Gastrocnemius medialis (tissue), 4 donors: ENCODE measurements around the gene TES. TPM values are rescaled to one million over a fixed set of nuclear protein-coding genes. Genes with fewer than 3 reads are reported as not detected.

Source experiments
- ATAC-seq, 2 donors: fragments of 150-250 bp; one replicate each; pipeline ENCODE4 v1.9.1; 2016
- DNase-seq, 2 donors: peaks; one replicate each; pipeline ENCODE4 v3.0.0-alpha.2; 2019
- H3K27ac ChIP-seq, 4 donors: fragments of 200-600 bp; sonication (generic); 1 replicate in 1 of 4; 2 replicates in 3 of 4; pipeline ENCODE4 v1.5.1; 2016 to 2018; ENCODE audit warnings: mild to moderate bottlenecking in 2 of 4, moderate library complexity in 1 of 4
- H3K27me3 ChIP-seq, 3 donors: fragments of 200-600 bp; sonication (generic) in 2 of 3; 1 replicate in 1 of 3; 2 replicates in 2 of 3; pipeline versions ENCODE4 v1.5.1 to v1.6.0; 2016 to 2019; ENCODE audit warnings: mild to moderate bottlenecking in 1 of 3, moderate library complexity in 1 of 3
- H3K36me3 ChIP-seq, 2 donors: fragments of 200-600 bp; sonication (generic) in 1 of 2; one replicate each; pipeline ENCODE4 v1.5.1; 2017 to 2018
- H3K4me1 ChIP-seq, 2 donors: fragments of 200-600 bp; sonication (generic) in 1 of 2; one replicate each; pipeline ENCODE4 v1.5.1; 2016 to 2017; ENCODE audit warnings: mild to moderate bottlenecking in 2 of 2
- H3K4me3 ChIP-seq, 4 donors: fragments of 200-600 bp; sonication (generic) in 3 of 4; 1 replicate in 1 of 4; 2 replicates in 3 of 4; pipeline ENCODE4 v1.5.1; 2016 to 2019; ENCODE audit warnings: mild to moderate bottlenecking in 2 of 4
- H3K9me3 ChIP-seq, 3 donors: fragments of 200-600 bp; sonication (generic) in 2 of 3; 1 replicate in 1 of 3; 2 replicates in 2 of 3; pipeline ENCODE4 v1.5.1; 2016 to 2019
- CTCF ChIP-seq, 5 experiments: fragments of 450-650 bp in 3 of 5; fragments of 200-600 bp in 2 of 5; sonication (generic) in 2 of 5; IDR thresholded peaks in 4 of 5; conservative IDR thresholded peaks in 1 of 5; 1 replicate in 4 of 5; 2 replicates in 1 of 5; pipeline ENCODE4 v1.5.1; 2016 to 2019; ENCODE audit warnings: antibody characterized with exemption in 5 of 5, mild to moderate bottlenecking in 3 of 5, moderate library complexity in 3 of 5
- POLR2A ChIP-seq, 2 donors: fragments of 450-650 bp; IDR thresholded peaks; one replicate each; pipeline ENCODE4 v1.6.1; 2017; ENCODE audit warnings: antibody characterized with exemption in 2 of 2, mild to moderate bottlenecking in 2 of 2, moderate library complexity in 2 of 2
- in situ Hi-C, 4 donors: fragments of 200-750 bp; cut with MboI; loops; one replicate each; pipeline versions ENCODE4 v1.15.0 to v1.8.0; 2017; ENCODE audit warnings: low sequenced_read_pairs in 4 of 4
- intact Hi-C: fragments of 100-400 bp; cut with DNase I; formaldehyde crosslinking; loops from one replicate; pipeline ENCODE4 v1.15.1; 2023; ENCODE audit warnings: low total_unique reads
- total RNA-seq, 4 donors: library from RNA; depleted of rRNA; stranded (reverse); fragments of >200 nt; gene quantifications; one replicate each; pipeline versions ENCODE4 v1.1.0 to v1.2.3, GENCODE V29; 2016

Gene TES
- total RNA-seq, 4 donors from 2014 or later, result 4.9 to 8.7 (median 6.2) TPM

- intact Hi-C loops, result no loop called here
- Histone ChIP-seq H3K27me3 (no peaks in the 10 kb centered on the region), H3K4me1 (no peaks in the 10 kb centered on the region), H3K27ac (no peak overlapping the region), H3K4me3 (no peak overlapping the region), H3K9me3 (no peaks in the 10 kb centered on the region), H3K36me3 (no peaks in the 10 kb centered on the region)
- in situ Hi-C loops, result loop anchor here in 3 of 4 donors (25.0 kb wide), 1 partner anchor 648 kb away; no protein-coding TSS in a partner anchor
- no peak for TF ChIP-seq POLR2A (IDR thresholded peaks at IDR 0.05)
- TF ChIP-seq CTCF (IDR thresholded peaks at IDR 0.05 in 4 of 5, conservative IDR thresholded peaks at IDR 0.05 in 1 of 5), result no peak
- DNase-seq (no peak), ATAC-seq (no peak)
Observed at GRCh38 chr7:116164552-116165306, 45.6 kb upstream of the TES start.

- TF ChIP-seq POLR2A (IDR thresholded peaks at IDR 0.05) (no peak), CTCF (IDR thresholded peaks at IDR 0.05 in 4 of 5, conservative IDR thresholded peaks at IDR 0.05 in 1 of 5) (no peak)
- in situ Hi-C loops, result loop anchor here in 3 of 4 donors (25.0 kb wide), 1 partner anchor 647 kb away; no protein-coding TSS in a partner anchor
- no peaks in the 10 kb centered on the region for H3K27me3 ChIP-seq
- no peaks in the 10 kb centered on the region for H3K4me1 ChIP-seq
- no peaks in the 10 kb centered on the region for H3K9me3 ChIP-seq
- H3K4me3 ChIP-seq, result no peak overlapping the region
- no peaks in the 10 kb centered on the region for H3K36me3 ChIP-seq
- DNase-seq (no peak), ATAC-seq (no peak)
- no peak overlapping the region for H3K27ac ChIP-seq
- intact Hi-C loops, result no loop called here
Observed at GRCh38 chr7:116165717-116166116, 44.6 kb upstream of the TES start.

DNA sequence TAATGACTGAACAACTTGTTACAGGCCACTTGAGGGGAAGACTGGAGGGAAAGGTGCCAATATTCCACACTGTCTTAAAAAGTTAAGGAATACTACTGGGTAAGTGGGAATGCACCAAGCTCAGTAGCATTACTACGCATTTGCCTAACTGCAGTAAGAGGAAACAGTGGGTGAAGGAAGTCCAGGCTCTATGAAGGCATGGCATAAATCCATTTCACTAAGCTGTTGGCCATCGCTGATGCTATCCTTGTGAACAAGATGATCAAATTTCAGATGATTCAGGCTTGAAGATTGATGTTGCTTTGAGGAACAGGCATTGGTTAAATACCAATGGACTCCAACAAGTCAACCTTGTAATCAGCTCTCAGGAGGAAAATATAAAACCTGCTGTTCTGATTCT lies 44.2 kb upstream of the TES start:
- ATAC-seq (no peak), DNase-seq (no peak)
- Histone ChIP-seq H3K27ac (no peak overlapping the region), H3K9me3 (no peaks in the 10 kb centered on the region), H3K4me3 (no peak overlapping the region), H3K4me1 (no peaks in the 10 kb centered on the region), H3K27me3 (no peaks in the 10 kb centered on the region), H3K36me3 (no peaks in the 10 kb centered on the region)
- in situ Hi-C loops, result loop anchor here in 3 of 4 donors (25.0 kb wide), 1 partner anchor 646 kb away; no protein-coding TSS in a partner anchor
- intact Hi-C loops, result no loop called here
- TF ChIP-seq POLR2A (IDR thresholded peaks at IDR 0.05) (no peak), CTCF (IDR thresholded peaks at IDR 0.05 in 4 of 5, conservative IDR thresholded peaks at IDR 0.05 in 1 of 5) (no peak)

GRCh38 chr7:116167177-116167576 lies 43.2 kb upstream of the TES start:
- intact Hi-C loops, result no loop called here
- in situ Hi-C loops, result loop anchor here in 3 of 4 donors (25.0 kb wide), 1 partner anchor 645 kb away; no protein-coding TSS in a partner anchor
- DNase-seq (no peak), ATAC-seq (no peak)
- Histone ChIP-seq H3K9me3 (no peaks in the 10 kb centered on the region), H3K4me1 (no peaks in the 10 kb centered on the region), H3K4me3 (no peak overlapping the region), H3K27ac (no peak overlapping the region), H3K36me3 (no peaks in the 10 kb centered on the region), H3K27me3 (no peaks in the 10 kb centered on the region)
- TF ChIP-seq POLR2A (IDR thresholded peaks at IDR 0.05) (no peak), CTCF (IDR thresholded peaks at IDR 0.05 in 4 of 5, conservative IDR thresholded peaks at IDR 0.05 in 1 of 5) (no peak)
